K562 (cell line): ENCODE results near the gene CREB3L1. TPM values are rescaled to one million over a fixed set of nuclear protein-coding genes. Genes with fewer than 3 reads are reported as not detected.

ENCODE experiments used
- CREBBP ChIP-seq: IDR thresholded peaks from one replicate; pipeline ENCODE4 v1.6.1; 2012; ENCODE audit warnings: low read depth, mild to moderate bottlenecking, control low read depth, inconsistent platforms, low read length
- GTF2A2 ChIP-seq: IDR thresholded peaks from 2 replicates; pipeline ENCODE4 v1.6.1; 2016; ENCODE audit warnings: mild to moderate bottlenecking, missing genetic modification characterization, missing compliant biosample characterization
- NCOA4 ChIP-seq: fragments of 450-650 bp; IDR thresholded peaks from 2 replicates; pipeline ENCODE4 v1.6.1; 2018; ENCODE audit warnings: mild to moderate bottlenecking; ENCODE audit not compliant: partially characterized antibody
- SIRT6 ChIP-seq: IDR thresholded peaks from one replicate; pipeline ENCODE4 v1.6.1; 2012; ENCODE audit warnings: low read depth, mild to moderate bottlenecking, control low read depth, inconsistent platforms, low read length, moderate library complexity
- polyA plus RNA-seq, 8 experiments: library from polyadenylated mRNA; depleted of rRNA in 4 of 8; stranded (reverse) in 5 of 8; unstranded in 3 of 8; fragments of >200 nt; fragmentation: Nextera tagmentation in 2 of 8; fragmentation: Illumina TruSeq in 1 of 8; extraction: Ambion mirVana in 2 of 8; extraction: Trizol in 1 of 8; gene quantifications; 2 replicates each; pipeline versions ENCODE4 v1.2.1 to v1.2.3, GENCODE V29; 2011 to 2014; ENCODE audit warnings: inconsistent platforms in 1 of 8, missing spikeins in 1 of 8
- total RNA-seq, 7 experiments: library from RNA; depleted of rRNA in 6 of 7; stranded (reverse); fragments of >200 nt in 6 of 7; fragmentation: Illumina TruSeq in 2 of 7; extraction: Trizol in 2 of 7; gene quantifications; 2 replicates each; pipeline versions ENCODE4 v1.2.1 to v1.2.3, GENCODE V29; 2011 to 2021; ENCODE audit warnings: low replicate concordance in 1 of 7
- TF ChIP-seq, protein P1 (sequence below), 2 experiments: IDR thresholded peaks in 1 of 2; conservative IDR thresholded peaks in 1 of 2; 2 replicates each; pipeline ENCODE4 v1.6.1; 2016; ENCODE audit warnings: low read depth in 2 of 2, mild to moderate bottlenecking in 1 of 2, missing compliant biosample characterization in 1 of 2, missing genetic modification characterization in 1 of 2, moderate library complexity in 1 of 2
- TF ChIP-seq, protein P2 (sequence below), 3 experiments: fragments of 200-800 bp in 1 of 3; fragments of 250-450 bp in 1 of 3; fragments of 450-650 bp in 1 of 3; sonication (Bioruptor Pico) in 1 of 3; sonication (Bioruptor generic) in 1 of 3; formaldehyde crosslinking in 1 of 3; IDR thresholded peaks; 2 replicates each; pipeline versions ENCODE4 v1.6.1 to v1.8.0; 2016 to 2022; ENCODE audit warnings: mild to moderate bottlenecking in 2 of 3, missing genetic modification characterization in 2 of 3, missing compliant biosample characterization in 1 of 3, moderate library complexity in 1 of 3
- TF ChIP-seq, protein P3 (sequence below): sonication (generic); formaldehyde crosslinking; IDR thresholded peaks from 2 replicates; pipeline ENCODE4 v1.8.0; 2022; ENCODE audit warnings: mild to moderate bottlenecking, missing genetic modification reagents

The CREB3L1 gene
- total and polyA plus RNA-seq, 9 of the 15 experiments (the other 6 are each of a cell fraction or from before 2014, with no cell fraction given) = 1.2 to 27.6 (median 3.7) TPM

DNA sequence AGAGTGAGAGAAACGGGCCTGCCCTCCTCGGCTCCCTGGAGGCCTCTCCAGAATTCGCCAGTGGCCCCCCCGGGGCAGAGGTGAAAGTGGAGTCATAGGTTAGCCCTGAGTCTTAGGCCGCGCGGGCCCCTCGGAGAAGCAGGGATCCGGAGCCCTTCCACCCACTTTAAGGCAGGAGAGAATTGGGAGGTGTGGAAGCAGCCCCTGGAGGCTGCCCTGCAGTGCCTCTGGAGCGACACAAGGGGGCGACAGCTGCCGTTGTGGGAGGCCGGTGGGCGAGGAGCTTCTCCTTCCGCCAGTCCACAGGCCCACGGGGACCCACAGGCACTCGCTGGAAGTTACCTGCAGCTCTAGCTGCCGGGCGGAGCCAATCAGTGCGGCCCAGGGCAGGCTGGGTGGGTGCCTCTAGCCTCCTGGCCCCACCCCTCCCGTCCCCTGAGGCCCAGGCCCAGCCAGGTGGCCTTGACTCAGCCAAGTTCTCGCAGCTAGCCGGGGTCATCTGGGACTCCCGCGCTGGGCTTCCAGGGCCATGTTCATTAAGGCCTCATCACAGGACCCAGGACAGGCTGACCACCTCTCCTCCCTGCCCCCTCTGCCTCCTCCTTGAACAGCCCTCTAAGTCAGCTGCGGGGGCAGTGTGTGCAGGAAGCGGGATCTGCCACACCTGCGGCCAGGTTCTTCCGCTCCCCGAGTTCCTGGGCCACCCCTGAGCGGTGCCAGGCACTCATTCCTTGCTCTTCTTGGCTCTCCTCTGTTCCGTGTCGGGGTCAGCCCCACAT lies 74.8 kb downstream of the CREB3L1 start (continued):
- TF ChIP-seq, protein P1, sequence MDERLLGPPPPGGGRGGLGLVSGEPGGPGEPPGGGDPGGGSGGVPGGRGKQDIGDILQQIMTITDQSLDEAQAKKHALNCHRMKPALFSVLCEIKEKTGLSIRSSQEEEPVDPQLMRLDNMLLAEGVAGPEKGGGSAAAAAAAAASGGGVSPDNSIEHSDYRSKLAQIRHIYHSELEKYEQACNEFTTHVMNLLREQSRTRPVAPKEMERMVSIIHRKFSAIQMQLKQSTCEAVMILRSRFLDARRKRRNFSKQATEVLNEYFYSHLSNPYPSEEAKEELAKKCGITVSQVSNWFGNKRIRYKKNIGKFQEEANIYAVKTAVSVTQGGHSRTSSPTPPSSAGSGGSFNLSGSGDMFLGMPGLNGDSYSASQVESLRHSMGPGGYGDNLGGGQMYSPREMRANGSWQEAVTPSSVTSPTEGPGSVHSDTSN (CRISPR knock-in tag; IDR thresholded peaks at IDR 0.05; ENCODE audit: low read depth) = no peak
- TF ChIP-seq, protein P1 (tag; conservative IDR thresholded peaks at IDR 0.05; ENCODE audit: low read depth) = no peak
- TF ChIP-seq NCOA4 (no peak), CREBBP (no peak), GTF2A2 (no peak), SIRT6 (no peak)
- TF ChIP-seq, protein P2, sequence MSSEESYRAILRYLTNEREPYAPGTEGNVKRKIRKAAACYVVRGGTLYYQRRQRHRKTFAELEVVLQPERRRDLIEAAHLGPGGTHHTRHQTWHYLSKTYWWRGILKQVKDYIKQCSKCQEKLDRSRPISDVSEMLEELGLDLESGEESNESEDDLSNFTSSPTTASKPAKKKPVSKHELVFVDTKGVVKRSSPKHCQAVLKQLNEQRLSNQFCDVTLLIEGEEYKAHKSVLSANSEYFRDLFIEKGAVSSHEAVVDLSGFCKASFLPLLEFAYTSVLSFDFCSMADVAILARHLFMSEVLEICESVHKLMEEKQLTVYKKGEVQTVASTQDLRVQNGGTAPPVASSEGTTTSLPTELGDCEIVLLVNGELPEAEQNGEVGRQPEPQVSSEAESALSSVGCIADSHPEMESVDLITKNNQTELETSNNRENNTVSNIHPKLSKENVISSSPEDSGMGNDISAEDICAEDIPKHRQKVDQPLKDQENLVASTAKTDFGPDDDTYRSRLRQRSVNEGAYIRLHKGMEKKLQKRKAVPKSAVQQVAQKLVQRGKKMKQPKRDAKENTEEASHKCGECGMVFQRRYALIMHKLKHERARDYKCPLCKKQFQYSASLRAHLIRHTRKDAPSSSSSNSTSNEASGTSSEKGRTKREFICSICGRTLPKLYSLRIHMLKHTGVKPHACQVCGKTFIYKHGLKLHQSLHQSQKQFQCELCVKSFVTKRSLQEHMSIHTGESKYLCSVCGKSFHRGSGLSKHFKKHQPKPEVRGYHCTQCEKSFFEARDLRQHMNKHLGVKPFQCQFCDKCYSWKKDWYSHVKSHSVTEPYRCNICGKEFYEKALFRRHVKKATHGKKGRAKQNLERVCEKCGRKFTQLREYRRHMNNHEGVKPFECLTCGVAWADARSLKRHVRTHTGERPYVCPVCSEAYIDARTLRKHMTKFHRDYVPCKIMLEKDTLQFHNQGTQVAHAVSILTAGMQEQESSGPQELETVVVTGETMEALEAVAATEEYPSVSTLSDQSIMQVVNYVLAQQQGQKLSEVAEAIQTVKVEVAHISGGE (CRISPR knock-in tag; IDR thresholded peaks at IDR 0.05) = no peak; a peak in 1 of 6 replicates
- TF ChIP-seq, protein P3, sequence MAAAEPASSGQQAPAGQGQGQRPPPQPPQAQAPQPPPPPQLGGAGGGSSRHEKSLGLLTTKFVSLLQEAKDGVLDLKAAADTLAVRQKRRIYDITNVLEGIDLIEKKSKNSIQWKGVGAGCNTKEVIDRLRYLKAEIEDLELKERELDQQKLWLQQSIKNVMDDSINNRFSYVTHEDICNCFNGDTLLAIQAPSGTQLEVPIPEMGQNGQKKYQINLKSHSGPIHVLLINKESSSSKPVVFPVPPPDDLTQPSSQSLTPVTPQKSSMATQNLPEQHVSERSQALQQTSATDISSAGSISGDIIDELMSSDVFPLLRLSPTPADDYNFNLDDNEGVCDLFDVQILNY (CRISPR knock-in tag) = no peak
